CD14-positive monocyte (primary cell): ENCODE measurements around the gene ASCC3. TPM values are rescaled to one million over a fixed set of nuclear protein-coding genes. Genes with fewer than 3 reads are reported as not detected.

Experiments used
- DNase-seq, 3 donors: peaks; one replicate each; pipeline ENCODE4 v3.0.0-alpha.2; 2011 to 2022
- H2AFZ ChIP-seq: 2 replicates; pipeline ENCODE4 v1.6.0; 2012; ENCODE audit warnings: mild to moderate bottlenecking, low read depth, low read length, inconsistent platforms; ENCODE audit not compliant: insufficient read depth, poor library complexity, severe bottlenecking
- H3K27ac ChIP-seq, 2 donors: 1 replicate in 1 of 2; 2 replicates in 1 of 2; pipeline ENCODE4 v1.5.1; 2012 to 2013; ENCODE audit warnings: low read length in 2 of 2, control low read depth in 1 of 2, inconsistent platforms in 1 of 2, low read depth in 1 of 2, mild to moderate bottlenecking in 1 of 2
- H3K27me3 ChIP-seq, 2 donors: one replicate each; pipeline versions ENCODE4 v1.6.0 to v1.6.1; 2011 to 2013; ENCODE audit warnings: low read length in 2 of 2; ENCODE audit not compliant: control insufficient read depth in 2 of 2, insufficient read depth in 2 of 2
- H3K36me3 ChIP-seq, 2 donors: replicated peaks in 1 of 2; 1 replicate in 1 of 2; 2 replicates in 1 of 2; pipeline versions ENCODE4 v1.5.1 to v1.6.1; 2012 to 2013; ENCODE audit warnings: low read length in 2 of 2, control low read depth in 1 of 2, inconsistent platforms in 1 of 2, mild to moderate bottlenecking in 1 of 2; ENCODE audit not compliant: insufficient read depth in 2 of 2, control insufficient read depth in 1 of 2
- H3K4me1 ChIP-seq, 2 donors: 1 replicate in 1 of 2; 2 replicates in 1 of 2; pipeline versions ENCODE4 v1.5.1 to v1.6.1; 2012 to 2013; ENCODE audit warnings: low read length in 2 of 2, control low read depth in 1 of 2, inconsistent platforms in 1 of 2, mild to moderate bottlenecking in 1 of 2, moderate library complexity in 1 of 2; ENCODE audit not compliant: insufficient read depth in 2 of 2, control insufficient read depth in 1 of 2
- H3K4me2 ChIP-seq: replicated peaks from 2 replicates; pipeline ENCODE3; 2012; ENCODE audit warnings: low read length, moderate library complexity, mild to moderate bottlenecking; ENCODE audit not compliant: poor library complexity, severe bottlenecking; ENCODE audit errors: extremely low read depth
- H3K4me3 ChIP-seq, 3 experiments: fragments of 200-600 bp in 1 of 3; sonication (generic) in 1 of 3; replicated peaks in 1 of 3; 1 replicate in 2 of 3; 2 replicates in 1 of 3; pipeline ENCODE4 v1.5.1; 2011 to 2013; ENCODE audit warnings: low read length in 3 of 3, mild to moderate bottlenecking in 3 of 3, control low read depth in 2 of 3, low read depth in 2 of 3, inconsistent platforms in 1 of 3, moderate library complexity in 1 of 3
- H3K79me2 ChIP-seq: 2 replicates; pipeline ENCODE4 v1.6.0; 2012; ENCODE audit warnings: mild to moderate bottlenecking, control low read depth, inconsistent platforms, low read length, moderate library complexity; ENCODE audit not compliant: insufficient read depth
- H3K9ac ChIP-seq: 2 replicates; pipeline ENCODE4 v1.6.0; 2017; ENCODE audit warnings: low read length, mild to moderate bottlenecking; ENCODE audit not compliant: insufficient read depth, poor library complexity, severe bottlenecking
- H3K9me3 ChIP-seq, 2 donors: replicated peaks in 1 of 2; 1 replicate in 1 of 2; 2 replicates in 1 of 2; pipeline versions ENCODE4 v1.5.1 to v1.6.1; 2012 to 2013; ENCODE audit warnings: low read length in 2 of 2, control low read depth in 1 of 2; ENCODE audit not compliant: control insufficient read depth in 1 of 2, insufficient read depth in 1 of 2
- H4K20me1 ChIP-seq: 2 replicates; pipeline ENCODE4 v1.6.0; 2012; ENCODE audit warnings: mild to moderate bottlenecking, low read length, control low read depth, moderate library complexity; ENCODE audit not compliant: insufficient read depth
- H3K27ac Mint-ChIP-seq, 7 donors: one replicate each; pipeline ENCODE4 v1.8.0; 2020; ENCODE audit warnings: mild to moderate bottlenecking in 7 of 7, mixed read lengths in 7 of 7, moderate library complexity in 6 of 7, inconsistent platforms in 2 of 7
- H3K27me3 Mint-ChIP-seq, 3 donors: one replicate each; pipeline ENCODE4 v1.8.0; 2021 to 2022; ENCODE audit warnings: low read depth in 3 of 3, mild to moderate bottlenecking in 3 of 3, mixed read lengths in 3 of 3, moderate library complexity in 3 of 3, inconsistent platforms in 1 of 3
- H3K36me3 Mint-ChIP-seq, 2 donors: one replicate each; pipeline ENCODE4 v1.8.0; 2020; ENCODE audit warnings: mixed read lengths in 2 of 2, inconsistent platforms in 1 of 2, mild to moderate bottlenecking in 1 of 2
- H3K4me1 Mint-ChIP-seq: one replicate; pipeline ENCODE4 v1.8.0; 2020; ENCODE audit warnings: mild to moderate bottlenecking, mixed read lengths
- H3K4me3 Mint-ChIP-seq, 2 donors: one replicate each; pipeline ENCODE4 v1.8.0; 2020; ENCODE audit warnings: mild to moderate bottlenecking in 2 of 2, mixed read lengths in 2 of 2, moderate library complexity in 1 of 2
- H3K9me3 Mint-ChIP-seq, 7 donors: one replicate each; pipeline ENCODE4 v1.8.0; 2020 to 2022; ENCODE audit warnings: mixed read lengths in 7 of 7, mild to moderate bottlenecking in 6 of 7, moderate library complexity in 6 of 7, inconsistent platforms in 2 of 7
- WGBS: methylation state at CpG from one replicate; pipeline ENCODE4 v1.1.5; 2013; ENCODE audit warnings: missing lambda C conversion rate; ENCODE audit not compliant: insufficient coverage; 5-methylcytosine and 5-hydroxymethylcytosine counted together
- intact Hi-C, 2 donors: fragments of 100-400 bp; cut with micrococcal nuclease; formaldehyde crosslinking; loops; one replicate each; pipeline versions ENCODE4 v1.15.0 to v1.15.1; 2023
- polyA plus RNA-seq, 3 donors: library from polyadenylated mRNA; depleted of rRNA in 1 of 3; unstranded in 2 of 3; stranded (reverse) in 1 of 3; fragments of 300-500 nt in 2 of 3; fragments of >200 nt in 1 of 3; fragmentation: Illumina TruSeq in 2 of 3; gene quantifications; 1 replicate in 2 of 3; 2 replicates in 1 of 3; pipeline ENCODE4 v1.2.3, GENCODE V29; 2012 to 2021
- TF ChIP-seq, protein P1 (sequence below): fragments of 200-600 bp; IDR thresholded peaks from one replicate; pipeline ENCODE4 v1.8.0; 2022; ENCODE audit warnings: antibody characterized with exemption, mild to moderate bottlenecking

The ASCC3 gene
- polyA plus RNA-seq, 3 donors, result 6.4 to 12.9 (median 10.6) TPM

DNA sequence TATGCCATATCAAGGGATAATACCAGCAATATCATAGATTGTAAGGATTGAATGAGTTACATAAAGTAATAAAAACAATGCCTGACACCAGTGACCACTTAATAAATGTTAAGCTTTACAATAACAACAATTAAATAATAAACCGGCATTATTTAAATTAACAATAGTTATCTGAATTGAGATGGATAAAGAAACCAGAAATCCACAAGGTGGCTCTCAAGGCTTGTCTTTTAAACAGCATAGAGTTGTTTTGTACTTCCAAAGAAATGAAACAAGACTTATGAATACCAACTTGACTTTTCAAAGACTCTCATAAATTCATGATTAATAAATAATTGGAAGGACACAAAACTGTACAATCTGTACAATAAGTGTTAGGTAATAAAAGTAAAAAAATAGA, 203.1 kb downstream of the ASCC3 start:
- H3K4me1 ChIP-seq, result no peaks in the 10 kb centered on the region
- H3K4me3 ChIP-seq, result no peak overlapping the region
- no peaks in the 10 kb centered on the region for H3K79me2 ChIP-seq
- H3K4me2 ChIP-seq, result no peak overlapping the region
- no peak for DNase-seq
- H3K9me3 ChIP-seq, result no peaks in the 10 kb centered on the region
- no peak overlapping the region for H3K9ac ChIP-seq
- no CpG with 5 or more reads among the region's 1 CpG for WGBS
- Mint-ChIP-seq H3K36me3 (peaks cover 0 to 7% of the 10 kb centered on the region in 2 donors), H3K9me3 (no peaks in the 10 kb centered on the region), H3K4me3 (no peak overlapping the region), H3K27ac (no peak overlapping the region), H3K4me1 (no peaks in the 10 kb centered on the region), H3K27me3 (peaks cover 0 to 2% (median 0%) of the 10 kb centered on the region in 3 donors)
- H2AFZ ChIP-seq, result no peak overlapping the region
- intact Hi-C loops, result no loop called here
- no peaks in the 10 kb centered on the region for H3K27me3 ChIP-seq
- H4K20me1 ChIP-seq, result no peaks in the 10 kb centered on the region
- H3K36me3 ChIP-seq, result no peaks in the 10 kb centered on the region
- TF ChIP-seq, protein P1, sequence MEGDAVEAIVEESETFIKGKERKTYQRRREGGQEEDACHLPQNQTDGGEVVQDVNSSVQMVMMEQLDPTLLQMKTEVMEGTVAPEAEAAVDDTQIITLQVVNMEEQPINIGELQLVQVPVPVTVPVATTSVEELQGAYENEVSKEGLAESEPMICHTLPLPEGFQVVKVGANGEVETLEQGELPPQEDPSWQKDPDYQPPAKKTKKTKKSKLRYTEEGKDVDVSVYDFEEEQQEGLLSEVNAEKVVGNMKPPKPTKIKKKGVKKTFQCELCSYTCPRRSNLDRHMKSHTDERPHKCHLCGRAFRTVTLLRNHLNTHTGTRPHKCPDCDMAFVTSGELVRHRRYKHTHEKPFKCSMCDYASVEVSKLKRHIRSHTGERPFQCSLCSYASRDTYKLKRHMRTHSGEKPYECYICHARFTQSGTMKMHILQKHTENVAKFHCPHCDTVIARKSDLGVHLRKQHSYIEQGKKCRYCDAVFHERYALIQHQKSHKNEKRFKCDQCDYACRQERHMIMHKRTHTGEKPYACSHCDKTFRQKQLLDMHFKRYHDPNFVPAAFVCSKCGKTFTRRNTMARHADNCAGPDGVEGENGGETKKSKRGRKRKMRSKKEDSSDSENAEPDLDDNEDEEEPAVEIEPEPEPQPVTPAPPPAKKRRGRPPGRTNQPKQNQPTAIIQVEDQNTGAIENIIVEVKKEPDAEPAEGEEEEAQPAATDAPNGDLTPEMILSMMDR, result no peak
- no peak overlapping the region for H3K27ac ChIP-seq

DNA sequence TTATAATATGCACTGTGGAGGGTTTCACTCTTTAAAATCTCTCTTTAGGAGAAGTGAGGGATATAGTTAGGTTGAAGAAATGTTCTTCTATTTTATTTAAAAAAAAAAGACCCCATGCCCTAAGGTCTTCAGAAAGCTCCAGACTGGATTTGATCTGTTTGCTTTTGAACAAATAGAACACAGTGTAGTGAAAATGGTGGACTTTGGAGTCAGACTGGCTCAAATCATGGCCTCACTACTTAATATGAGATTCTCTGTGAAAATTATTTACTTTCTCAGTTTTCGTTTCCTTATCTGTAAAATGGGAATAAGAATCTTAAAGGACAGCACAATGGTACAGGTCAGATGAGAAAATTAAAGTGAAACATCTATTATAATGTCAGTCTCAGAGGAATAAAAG, 203.9 kb downstream of the ASCC3 start:
- Histone ChIP-seq H3K4me1 (no peaks in the 10 kb centered on the region), H3K9me3 (no peaks in the 10 kb centered on the region), H3K27me3 (no peaks in the 10 kb centered on the region), H3K4me2 (no peak overlapping the region), H3K9ac (no peak overlapping the region), H3K27ac (no peak overlapping the region), H4K20me1 (no peaks in the 10 kb centered on the region), H3K36me3 (no peaks in the 10 kb centered on the region), H3K79me2 (no peaks in the 10 kb centered on the region), H3K4me3 (no peak overlapping the region), H2AFZ (no peak overlapping the region)
- Mint-ChIP-seq H3K4me3 (no peak overlapping the region), H3K27me3 (peaks cover 0 to 2% (median 0%) of the 10 kb centered on the region in 3 donors), H3K27ac (no peak overlapping the region), H3K4me1 (no peaks in the 10 kb centered on the region), H3K36me3 (peaks cover 0 to 7% of the 10 kb centered on the region in 2 donors), H3K9me3 (no peaks in the 10 kb centered on the region)
- intact Hi-C loops, result no loop called here
- no peak for DNase-seq
- no CpG with 5 or more reads among the region's 1 CpG for WGBS
- TF ChIP-seq, protein P1, result no peak
